Measurements from ENCODE around the gene BCL2L13. TPM values are rescaled to one million over a fixed set of nuclear protein-coding genes. Genes with fewer than 3 reads are reported as not detected.

BCL2L13 gene
- polyA plus RNA-seq, 4 donors = 15.1 to 35.1 (median 20.6) TPM

- 68 to 83% (median 76%) methylated on average over 14 of the region's 14 CpGs for WGBS, 3 donors
- H3K9me3 ChIP-seq (ENCODE audit: control insufficient read depth in 2 of 2, insufficient read depth in 1 of 2, low read depth in 1 of 2, low read length in 1 of 2) = no peaks in the 10 kb centered on the region
- H3K4me1 ChIP-seq (ENCODE audit: control insufficient read depth in 3 of 3, insufficient read depth in 2 of 3, low read depth in 1 of 3, low read length in 2 of 3) = peaks cover 0 to 6% (median 2%) of the 10 kb centered on the region in 3 donors
- FAIRE-seq (no peak), DNase-seq (no peak)
- no peak overlapping the region for H3K27ac ChIP-seq (ENCODE audit: low read depth in 1 of 3, low read length in 2 of 3)
- H3K27me3 ChIP-seq (ENCODE audit: control insufficient read depth in 3 of 3, insufficient read depth in 3 of 3, low read length in 3 of 3) = no peaks in the 10 kb centered on the region
- peaks cover 0 to 13% (median 0%) of the 10 kb centered on the region in 3 donors for H3K36me3 ChIP-seq (ENCODE audit: control insufficient read depth in 3 of 3, insufficient read depth in 2 of 3, low read depth in 1 of 3, low read length in 3 of 3)
- H3K4me3 ChIP-seq (ENCODE audit: low read depth in 1 of 3, low read length in 3 of 3) = no peak overlapping the region
Measured at GRCh38 chr22:17767233-17768065, 128.9 kb downstream of the BCL2L13 start.

GRCh38 chr22:17769013-17769715 is 130.6 kb downstream of the BCL2L13 start:
- H3K9me3 ChIP-seq (ENCODE audit: control insufficient read depth in 2 of 2, insufficient read depth in 1 of 2, low read depth in 1 of 2, low read length in 1 of 2) = no peaks in the 10 kb centered on the region
- FAIRE-seq (no peak), DNase-seq (no peak)
- no peak overlapping the region for H3K4me3 ChIP-seq (ENCODE audit: low read depth in 1 of 3, low read length in 3 of 3)
- peaks cover 0 to 13% (median 0%) of the 10 kb centered on the region in 3 donors for H3K36me3 ChIP-seq (ENCODE audit: control insufficient read depth in 3 of 3, insufficient read depth in 2 of 3, low read depth in 1 of 3, low read length in 3 of 3)
- 65 to 74% (median 67%) methylated on average over 14 of the region's 14 CpGs for WGBS, 3 donors
- peak overlapping the region in 1 of 3 donors; percentile 53 for H3K27ac ChIP-seq (ENCODE audit: low read depth in 1 of 3, low read length in 2 of 3)
- H3K27me3 ChIP-seq (ENCODE audit: control insufficient read depth in 3 of 3, insufficient read depth in 3 of 3, low read length in 3 of 3) = no peaks in the 10 kb centered on the region
- H3K4me1 ChIP-seq (ENCODE audit: control insufficient read depth in 3 of 3, insufficient read depth in 2 of 3, low read depth in 1 of 3, low read length in 2 of 3) = peaks cover 3 to 10% (median 6%) of the 10 kb centered on the region in 3 donors

- no peak for FAIRE-seq
- 19 to 68% (median 37%) methylated on average over 9 of the region's 9 CpGs for WGBS, 3 donors
- peaks cover 3 to 10% (median 6%) of the 10 kb centered on the region in 3 donors for H3K4me1 ChIP-seq (ENCODE audit: control insufficient read depth in 3 of 3, insufficient read depth in 2 of 3, low read depth in 1 of 3, low read length in 2 of 3)
Measured at GRCh38 chr22:17769716-17770082, 131.1 kb downstream of the BCL2L13 start.

GRCh38 chr22:17770180-17771077 is 131.9 kb downstream of the BCL2L13 start:
- no peaks in the 10 kb centered on the region for H3K27me3 ChIP-seq (ENCODE audit: control insufficient read depth in 3 of 3, insufficient read depth in 3 of 3, low read length in 3 of 3)
- no peak overlapping the region for H3K27ac ChIP-seq (ENCODE audit: low read depth in 1 of 3, low read length in 2 of 3)
- no peak for FAIRE-seq
- no peaks in the 10 kb centered on the region for H3K9me3 ChIP-seq (ENCODE audit: control insufficient read depth in 2 of 2, insufficient read depth in 1 of 2, low read depth in 1 of 2, low read length in 1 of 2)
- no peak for DNase-seq
- peaks cover 3 to 10% (median 6%) of the 10 kb centered on the region in 3 donors for H3K4me1 ChIP-seq (ENCODE audit: control insufficient read depth in 3 of 3, insufficient read depth in 2 of 3, low read depth in 1 of 3, low read length in 2 of 3)
- no peak overlapping the region for H3K4me3 ChIP-seq (ENCODE audit: low read depth in 1 of 3, low read length in 3 of 3)
- WGBS, 3 donors = 81 to 88% (median 84%) methylated on average over 19 of the region's 19 CpGs
- peaks cover 0 to 13% (median 0%) of the 10 kb centered on the region in 3 donors for H3K36me3 ChIP-seq (ENCODE audit: control insufficient read depth in 3 of 3, insufficient read depth in 2 of 3, low read depth in 1 of 3, low read length in 3 of 3)

More at GRCh38 chr22:17769716-17770082, 131.1 kb downstream of the BCL2L13 start:
- H3K27me3 ChIP-seq (ENCODE audit: control insufficient read depth in 3 of 3, insufficient read depth in 3 of 3, low read length in 3 of 3) = no peaks in the 10 kb centered on the region
- peaks cover 0 to 13% (median 0%) of the 10 kb centered on the region in 3 donors for H3K36me3 ChIP-seq (ENCODE audit: control insufficient read depth in 3 of 3, insufficient read depth in 2 of 3, low read depth in 1 of 3, low read length in 3 of 3)
- no peak overlapping the region for H3K4me3 ChIP-seq (ENCODE audit: low read depth in 1 of 3, low read length in 3 of 3)
- peak overlapping the region in 1 of 3 donors; percentile 53 for H3K27ac ChIP-seq (ENCODE audit: low read depth in 1 of 3, low read length in 2 of 3)
- no peaks in the 10 kb centered on the region for H3K9me3 ChIP-seq (ENCODE audit: control insufficient read depth in 2 of 2, insufficient read depth in 1 of 2, low read depth in 1 of 2, low read length in 1 of 2)
- peak in 1 of 2 donors; percentile 82 for DNase-seq

GRCh38 chr22:17772249-17772957 is 133.8 kb downstream of the BCL2L13 start:
- Histone ChIP-seq H3K36me3 (ENCODE audit: control insufficient read depth in 3 of 3, insufficient read depth in 2 of 3, low read depth in 1 of 3, low read length in 3 of 3) (peaks cover 0 to 13% (median 0%) of the 10 kb centered on the region in 3 donors), H3K27me3 (ENCODE audit: control insufficient read depth in 3 of 3, insufficient read depth in 3 of 3, low read length in 3 of 3) (no peaks in the 10 kb centered on the region), H3K27ac (ENCODE audit: low read depth in 1 of 3, low read length in 2 of 3) (no peak overlapping the region), H3K4me3 (ENCODE audit: low read depth in 1 of 3, low read length in 3 of 3) (no peak overlapping the region), H3K4me1 (ENCODE audit: control insufficient read depth in 3 of 3, insufficient read depth in 2 of 3, low read depth in 1 of 3, low read length in 2 of 3) (peaks cover 3 to 10% (median 6%) of the 10 kb centered on the region in 3 donors), H3K9me3 (ENCODE audit: control insufficient read depth in 2 of 2, insufficient read depth in 1 of 2, low read depth in 1 of 2, low read length in 1 of 2) (no peaks in the 10 kb centered on the region)
- no peak for FAIRE-seq
- no peak for DNase-seq
- WGBS, 3 donors = 72 to 79% (median 74%) methylated on average over 20 to 21 of the region's 21 CpGs

- DNase-seq = peak in 1 of 2 donors; percentile 38
- Histone ChIP-seq H3K4me1 (ENCODE audit: control insufficient read depth in 3 of 3, insufficient read depth in 2 of 3, low read depth in 1 of 3, low read length in 2 of 3) (peaks cover 3 to 10% (median 3%) of the 10 kb centered on the region in 3 donors), H3K27ac (ENCODE audit: low read depth in 1 of 3, low read length in 2 of 3) (peak overlapping the region in 1 of 3 donors; percentile 57)
Measured at GRCh38 chr22:17772958-17773605, 134.5 kb downstream of the BCL2L13 start.

GRCh38 chr22:17773606-17774205 is 135.1 kb downstream of the BCL2L13 start:
- Histone ChIP-seq H3K4me3 (ENCODE audit: low read depth in 1 of 3, low read length in 3 of 3) (peak overlapping the region; percentile 59 to 84 (median 83)), H3K27ac (ENCODE audit: low read depth in 1 of 3, low read length in 2 of 3) (peak overlapping the region in 2 of 3 donors; percentile 73 to 76), H3K4me1 (ENCODE audit: control insufficient read depth in 3 of 3, insufficient read depth in 2 of 3, low read depth in 1 of 3, low read length in 2 of 3) (peaks cover 0 to 10% (median 3%) of the 10 kb centered on the region in 3 donors), H3K9me3 (ENCODE audit: control insufficient read depth in 2 of 2, insufficient read depth in 1 of 2, low read depth in 1 of 2, low read length in 1 of 2) (no peaks in the 10 kb centered on the region), H3K27me3 (ENCODE audit: control insufficient read depth in 3 of 3, insufficient read depth in 3 of 3, low read length in 3 of 3) (no peaks in the 10 kb centered on the region), H3K36me3 (ENCODE audit: control insufficient read depth in 3 of 3, insufficient read depth in 2 of 3, low read depth in 1 of 3, low read length in 3 of 3) (peaks cover 0 to 13% (median 0%) of the 10 kb centered on the region in 3 donors)
- FAIRE-seq (no peak), DNase-seq (peak; percentile 55 to 68)
- 1 to 2% (median 2%) methylated on average over 31 to 47 of the region's 47 CpGs for WGBS, 3 donors

More at GRCh38 chr22:17772958-17773605, 134.5 kb downstream of the BCL2L13 start:
- FAIRE-seq = no peak
- Histone ChIP-seq H3K4me3 (ENCODE audit: low read depth in 1 of 3, low read length in 3 of 3) (peak overlapping the region; percentile 59 to 84 (median 83)), H3K9me3 (ENCODE audit: control insufficient read depth in 2 of 2, insufficient read depth in 1 of 2, low read depth in 1 of 2, low read length in 1 of 2) (no peaks in the 10 kb centered on the region), H3K36me3 (ENCODE audit: control insufficient read depth in 3 of 3, insufficient read depth in 2 of 3, low read depth in 1 of 3, low read length in 3 of 3) (peaks cover 0 to 13% (median 0%) of the 10 kb centered on the region in 3 donors), H3K27me3 (ENCODE audit: control insufficient read depth in 3 of 3, insufficient read depth in 3 of 3, low read length in 3 of 3) (no peaks in the 10 kb centered on the region)
- 30 to 38% (median 37%) methylated on average over 18 of the region's 18 CpGs for WGBS, 3 donors
